Thymus (tissue), 11 donors: ENCODE measurements around the gene CALHM3. TPM values are rescaled to one million over a fixed set of nuclear protein-coding genes. Genes with fewer than 3 reads are reported as not detected.

Experiments used
- DNase-seq, 9 donors: peaks; one replicate each; pipeline ENCODE4 v3.0.0-alpha.2; 2013; ENCODE audit warnings: low spot score in 9 of 9, low read depth in 6 of 9, missing footprints in 1 of 9
- H3K27ac ChIP-seq, 2 donors: one replicate each; pipeline ENCODE4 v1.5.1; 2013; ENCODE audit warnings: control low read depth in 1 of 2, low read depth in 1 of 2, low read length in 1 of 2, mild to moderate bottlenecking in 1 of 2, moderate library complexity in 1 of 2
- H3K27me3 ChIP-seq, 2 donors: one replicate each; pipeline ENCODE4 v1.5.1; 2013; ENCODE audit warnings: low read length in 1 of 2; ENCODE audit not compliant: control insufficient read depth in 2 of 2, insufficient read depth in 1 of 2
- H3K36me3 ChIP-seq, 2 donors: one replicate each; pipeline ENCODE4 v1.5.1; 2013; ENCODE audit warnings: low read length in 1 of 2, mild to moderate bottlenecking in 1 of 2, moderate library complexity in 1 of 2; ENCODE audit not compliant: control insufficient read depth in 2 of 2, insufficient read depth in 2 of 2
- H3K4me1 ChIP-seq, 2 donors: one replicate each; pipeline ENCODE4 v1.5.1; 2013; ENCODE audit warnings: low read length in 2 of 2; ENCODE audit not compliant: control insufficient read depth in 2 of 2, insufficient read depth in 2 of 2
- H3K4me3 ChIP-seq, 2 donors: one replicate each; pipeline ENCODE4 v1.5.1; 2013; ENCODE audit warnings: low read length in 2 of 2, control low read depth in 1 of 2, mild to moderate bottlenecking in 1 of 2
- H3K9me3 ChIP-seq, 2 donors: one replicate each; pipeline ENCODE4 v1.5.1; 2013; ENCODE audit warnings: low read length in 1 of 2, mild to moderate bottlenecking in 1 of 2; ENCODE audit not compliant: control insufficient read depth in 2 of 2, insufficient read depth in 1 of 2
- WGBS: extraction: QIAGEN DNeasy Blood & Tissue Kit; methylation state at CpG from one replicate; pipeline ENCODE4 v1.1.7; 2013; 5-methylcytosine and 5-hydroxymethylcytosine counted together
- polyA plus RNA-seq: library from polyadenylated mRNA; stranded (reverse); fragments of 200-250 nt; gene quantifications from one replicate; pipeline ENCODE4 v1.2.3, GENCODE V29; 2013
- total RNA-seq: library from RNA; stranded (reverse); fragments of 120-200 nt; gene quantifications from one replicate; pipeline ENCODE4 v1.2.4, GENCODE V29; 2013
- donor health status: healthy.

Gene CALHM3
- total and polyA plus RNA-seq, 2 donors = 0.09 to 0.32 TPM

GRCh38 chr10:103470761-103471653, 8.0 kb downstream of the CALHM3 start:
- peak in 2 of 9 donors; percentile 29 to 57 for DNase-seq
- Histone ChIP-seq H3K4me3 (no peak overlapping the region), H3K4me1 (peaks cover 9 to 19% of the 10 kb centered on the region in 2 donors), H3K9me3 (no peaks in the 10 kb centered on the region), H3K27me3 (peaks cover 0 to 3% of the 10 kb centered on the region in 2 donors), H3K36me3 (no peaks in the 10 kb centered on the region), H3K27ac (peak overlapping the region in 1 of 2 donors; percentile 54)
- 19% methylated on average over 14 of the region's 14 CpGs for WGBS

GRCh38 chr10:103469201-103469600, 9.8 kb downstream of the CALHM3 start:
- WGBS = 95% methylated on average over 5 of the region's 5 CpGs
- peaks cover 0 to 3% of the 10 kb centered on the region in 2 donors for H3K27me3 ChIP-seq
- H3K4me3 ChIP-seq = no peak overlapping the region
- no peak overlapping the region for H3K27ac ChIP-seq
- H3K36me3 ChIP-seq = no peaks in the 10 kb centered on the region
- H3K4me1 ChIP-seq = peaks cover 9 to 19% of the 10 kb centered on the region in 2 donors
- H3K9me3 ChIP-seq = no peaks in the 10 kb centered on the region
- DNase-seq = no peak

GRCh38 chr10:103467406-103467805, 11.6 kb downstream of the CALHM3 start:
- WGBS = 94% methylated on average over 7 of the region's 7 CpGs

GRCh38 chr10:103466734-103467133, 12.3 kb downstream of the CALHM3 start:
- no peak overlapping the region for H3K27ac ChIP-seq
- 90% methylated on average over 3 of the region's 3 CpGs for WGBS

More at GRCh38 chr10:103467406-103467805, 11.6 kb downstream of the CALHM3 start:
- H3K27me3 ChIP-seq = peaks cover 0 to 3% of the 10 kb centered on the region in 2 donors
- H3K9me3 ChIP-seq = no peaks in the 10 kb centered on the region
- H3K36me3 ChIP-seq = no peaks in the 10 kb centered on the region
- H3K27ac ChIP-seq = no peak overlapping the region
- DNase-seq = no peak
- peaks cover 9 to 19% of the 10 kb centered on the region in 2 donors for H3K4me1 ChIP-seq
- H3K4me3 ChIP-seq = no peak overlapping the region

GRCh38 chr10:103465411-103466179, 13.4 kb downstream of the CALHM3 start:
- H3K4me1 ChIP-seq = peaks cover 0 to 3% of the 10 kb centered on the region in 2 donors
- WGBS = 97% methylated on average over 14 of the region's 14 CpGs

More at GRCh38 chr10:103466734-103467133, 12.3 kb downstream of the CALHM3 start:
- Histone ChIP-seq H3K4me3 (no peak overlapping the region), H3K9me3 (no peaks in the 10 kb centered on the region), H3K4me1 (peaks cover 6 to 14% of the 10 kb centered on the region in 2 donors), H3K36me3 (no peaks in the 10 kb centered on the region), H3K27me3 (peaks cover 0 to 3% of the 10 kb centered on the region in 2 donors)
- DNase-seq = no peak

GRCh38 chr10:103463499-103463898, 15.5 kb downstream of the CALHM3 start:
- 94% methylated on average over 4 of the region's 4 CpGs for WGBS

More at GRCh38 chr10:103465411-103466179, 13.4 kb downstream of the CALHM3 start:
- no peaks in the 10 kb centered on the region for H3K27me3 ChIP-seq
- no peak overlapping the region for H3K27ac ChIP-seq
- DNase-seq = no peak
- H3K36me3 ChIP-seq = no peaks in the 10 kb centered on the region
- H3K4me3 ChIP-seq = no peak overlapping the region
- H3K9me3 ChIP-seq = no peaks in the 10 kb centered on the region

GRCh38 chr10:103459615-103460014, 19.4 kb downstream of the CALHM3 start:
- Histone ChIP-seq H3K36me3 (no peaks in the 10 kb centered on the region), H3K27ac (no peak overlapping the region), H3K4me1 (peaks cover 0 to 9% of the 10 kb centered on the region in 2 donors), H3K27me3 (no peaks in the 10 kb centered on the region), H3K9me3 (no peaks in the 10 kb centered on the region), H3K4me3 (no peak overlapping the region)
- no peak for DNase-seq
- WGBS = 83% methylated on average over 4 of the region's 4 CpGs

More at GRCh38 chr10:103463499-103463898, 15.5 kb downstream of the CALHM3 start:
- no peak for DNase-seq
- H3K4me3 ChIP-seq = no peak overlapping the region
- H3K4me1 ChIP-seq = peaks cover 0 to 9% of the 10 kb centered on the region in 2 donors
- H3K27ac ChIP-seq = no peak overlapping the region
- no peaks in the 10 kb centered on the region for H3K36me3 ChIP-seq
- H3K27me3 ChIP-seq = no peaks in the 10 kb centered on the region
- no peaks in the 10 kb centered on the region for H3K9me3 ChIP-seq

GRCh38 chr10:103458720-103459119, 20.3 kb downstream of the CALHM3 start, which contains the start of gene CALHM1:
TSS of gene CALHM1 (minus strand) at chr10:103458900. CDS start at chr10:103458751, 149 bp downstream.
- Histone ChIP-seq H3K4me1 (peaks cover 0 to 9% of the 10 kb centered on the region in 2 donors), H3K27ac (no peak within 1 kb of the TSS), H3K27me3 (no peaks in the 10 kb centered on the region), H3K4me3 (no peak within 1 kb of the TSS), H3K36me3 (no peaks in the 10 kb centered on the region), H3K9me3 (no peaks in the 10 kb centered on the region)
- 40% methylated on average over 9 of the region's 9 CpGs for WGBS
- DNase-seq = peak in 3 of 9 donors; percentile 19 to 48 (median 24)
